ACC112 (cell line): ENCODE data around the gene PTPRCAP.
A peak's percentile ranks its signal among the peaks of the same experiment; 100 is the strongest.

ENCODE experiments used
- H2AFZ ChIP-seq: fragments of 200-600 bp; sonication (generic); one replicate; pipeline ENCODE4 v1.6.0; 2017; ENCODE audit warnings: antibody characterized with exemption, low read length; ENCODE audit not compliant: unreplicated experiment
- H3K27ac ChIP-seq: fragments of 200-600 bp; sonication (generic); 2 replicates; pipeline ENCODE4 v1.5.1; 2014; ENCODE audit warnings: low read depth, mild to moderate bottlenecking, antibody characterized with exemption, low read length, moderate library complexity
- H3K27me3 ChIP-seq: fragments of 200-600 bp; sonication (generic); 2 replicates; pipeline ENCODE4 v1.6.1; 2014; ENCODE audit warnings: mild to moderate bottlenecking, antibody characterized with exemption, low read length, moderate library complexity, mixed read lengths; ENCODE audit not compliant: insufficient read depth
- H3K36me3 ChIP-seq: fragments of 200-600 bp; sonication (generic); 2 replicates; pipeline ENCODE4 v1.6.1; 2016; ENCODE audit warnings: mild to moderate bottlenecking, antibody characterized with exemption, low read length, moderate library complexity, mixed read lengths; ENCODE audit not compliant: insufficient read depth
- H3K4me1 ChIP-seq: fragments of 200-600 bp; sonication (generic); one replicate; pipeline ENCODE4 v1.6.1; 2016; ENCODE audit warnings: low read length, mixed read lengths; ENCODE audit not compliant: insufficient read depth, unreplicated experiment, control insufficient read depth
- H3K4me3 ChIP-seq: fragments of 200-600 bp; sonication (generic); 2 replicates; pipeline ENCODE4 v1.5.1; 2014; ENCODE audit warnings: mild to moderate bottlenecking, low read depth, low read length
- H3K79me2 ChIP-seq: fragments of 200-600 bp; sonication (generic); one replicate; pipeline ENCODE4 v1.6.0; 2016; ENCODE audit warnings: low read length; ENCODE audit not compliant: control insufficient read depth, unreplicated experiment, insufficient read depth

PTPRCAP gene

GRCh38 chr11:67464411-67465188 is 27.1 kb upstream of the PTPRCAP start:
- Histone ChIP-seq H2AFZ (no peak overlapping the region), H3K4me1 (peaks cover 12% of the 10 kb centered on the region), H3K4me3 (peak overlapping the region; percentile 76), H3K27me3 (no peaks in the 10 kb centered on the region), H3K36me3 (no peaks in the 10 kb centered on the region), H3K27ac (peak overlapping the region; percentile 62), H3K79me2 (peaks cover 6% of the 10 kb centered on the region)

- Histone ChIP-seq H2AFZ (no peak overlapping the region), H3K36me3 (no peaks in the 10 kb centered on the region)
Measured at GRCh38 chr11:67463680-67464410, 26.4 kb upstream of the PTPRCAP start.

GRCh38 chr11:67463186-67463585 is 25.7 kb upstream of the PTPRCAP start:
- H3K4me3 ChIP-seq, result no peak overlapping the region
- H3K27ac ChIP-seq, result peak overlapping the region; percentile 62; the same call in 1 of the 2 replicates
- H3K4me1 ChIP-seq, result peaks cover 11% of the 10 kb centered on the region

More at GRCh38 chr11:67463680-67464410, 26.4 kb upstream of the PTPRCAP start:
- H3K27me3 ChIP-seq, result no peaks in the 10 kb centered on the region
- peaks cover 6% of the 10 kb centered on the region for H3K79me2 ChIP-seq
- H3K4me1 ChIP-seq, result peaks cover 12% of the 10 kb centered on the region
- peak overlapping the region; percentile 76 for H3K4me3 ChIP-seq
- H3K27ac ChIP-seq, result peak overlapping the region; percentile 62

GRCh38 chr11:67458266-67458665 is 20.8 kb upstream of the PTPRCAP start:
- Histone ChIP-seq H3K36me3 (no peaks in the 10 kb centered on the region), H3K79me2 (no peaks in the 10 kb centered on the region), H3K4me3 (no peak overlapping the region), H3K27me3 (no peaks in the 10 kb centered on the region), H3K4me1 (no peaks in the 10 kb centered on the region), H3K27ac (no peak overlapping the region), H2AFZ (no peak overlapping the region)

More at GRCh38 chr11:67463186-67463585, 25.7 kb upstream of the PTPRCAP start:
- Histone ChIP-seq H2AFZ (no peak overlapping the region), H3K27me3 (no peaks in the 10 kb centered on the region), H3K79me2 (peaks cover 3% of the 10 kb centered on the region), H3K36me3 (no peaks in the 10 kb centered on the region)

GRCh38 chr11:67457453-67457852 is 20.0 kb upstream of the PTPRCAP start:
- Histone ChIP-seq H3K4me1 (no peaks in the 10 kb centered on the region), H2AFZ (no peak overlapping the region), H3K79me2 (no peaks in the 10 kb centered on the region), H3K36me3 (no peaks in the 10 kb centered on the region), H3K27ac (no peak overlapping the region), H3K4me3 (no peak overlapping the region), H3K27me3 (no peaks in the 10 kb centered on the region)

DNA sequence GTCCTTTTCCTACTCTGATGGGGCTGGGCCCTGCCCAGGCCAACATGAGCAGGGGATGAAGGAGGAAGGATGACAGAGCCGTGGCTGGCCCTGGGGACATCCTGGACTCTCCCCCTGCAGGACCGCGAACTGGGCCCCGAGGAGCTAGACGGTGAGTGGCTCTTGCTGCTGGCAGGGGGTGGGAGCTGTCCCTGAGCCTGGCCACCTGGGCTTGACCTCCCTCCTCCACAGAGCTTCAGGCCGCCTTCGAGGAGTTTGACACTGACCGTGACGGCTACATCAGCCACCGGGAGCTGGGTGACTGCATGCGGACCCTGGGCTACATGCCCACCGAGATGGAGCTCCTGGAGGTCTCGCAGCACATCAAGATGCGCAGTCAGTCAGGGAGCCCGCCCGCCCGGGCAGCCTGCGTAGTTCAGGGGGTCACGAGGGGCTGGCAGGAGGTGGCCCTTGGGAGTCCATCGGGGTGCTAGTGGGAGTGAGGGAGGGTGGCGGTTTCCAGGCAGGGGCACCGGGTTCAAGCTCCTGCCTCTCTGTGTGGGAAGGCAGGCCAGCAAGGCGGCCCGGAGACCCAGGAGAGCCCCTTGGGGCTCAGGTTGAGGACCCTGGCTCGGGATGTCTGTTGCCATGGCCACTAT is 18.7 kb upstream of the PTPRCAP start:
- H2AFZ ChIP-seq, result no peak overlapping the region
- H3K27ac ChIP-seq, result no peak overlapping the region

GRCh38 chr11:67455054-67455453 is 17.6 kb upstream of the PTPRCAP start, which contains the start of gene CABP4:
Gene CABP4 (plus strand): TSS chr11:67455354. CDS start chr11:67455424, 70 bp downstream.
- Histone ChIP-seq H3K4me1 (no peaks in the 10 kb centered on the region), H3K4me3 (no peak within 1 kb of the TSS), H3K36me3 (no peaks in the 10 kb centered on the region), H3K27me3 (no peaks in the 10 kb centered on the region), H2AFZ (no peak within 1 kb of the TSS), H3K79me2 (no peaks in the 10 kb centered on the region), H3K27ac (no peak within 1 kb of the TSS)

More for the DNA sequence above, 18.7 kb upstream of the PTPRCAP start:
- no peaks in the 10 kb centered on the region for H3K4me1 ChIP-seq
- no peaks in the 10 kb centered on the region for H3K27me3 ChIP-seq
- H3K4me3 ChIP-seq, result no peak overlapping the region
- H3K79me2 ChIP-seq, result no peaks in the 10 kb centered on the region
- no peaks in the 10 kb centered on the region for H3K36me3 ChIP-seq

- H3K27me3 ChIP-seq, result no peaks in the 10 kb centered on the region
- H3K79me2 ChIP-seq, result no peaks in the 10 kb centered on the region
- H3K4me3 ChIP-seq, result no peak overlapping the region
- H3K27ac ChIP-seq, result no peak overlapping the region
- H3K36me3 ChIP-seq, result no peaks in the 10 kb centered on the region
- no peak overlapping the region for H2AFZ ChIP-seq
- no peaks in the 10 kb centered on the region for H3K4me1 ChIP-seq
Measured at GRCh38 chr11:67453816-67454732, 16.6 kb upstream of the PTPRCAP start.

GRCh38 chr11:67452141-67452952 is 14.9 kb upstream of the PTPRCAP start, which contains the start of gene GPR152:
Gene GPR152 (minus strand): TSS chr11:67452729. CDS start chr11:67452724, 5 bp downstream.
- Histone ChIP-seq H3K27ac (no peak within 1 kb of the TSS), H2AFZ (no peak within 1 kb of the TSS), H3K4me1 (no peaks in the 10 kb centered on the region), H3K4me3 (no peak within 1 kb of the TSS), H3K36me3 (no peaks in the 10 kb centered on the region), H3K27me3 (no peaks in the 10 kb centered on the region), H3K79me2 (no peaks in the 10 kb centered on the region)
